Germinal center (tissue), 1 donor: Measurements from ENCODE around the gene TTBK1.

Experiments
- DNase-seq: peaks from one replicate; pipeline ENCODE4 v3.0.0; 2012; ENCODE audit warnings: mixed read lengths, low spot score

TTBK1 gene

DNA sequence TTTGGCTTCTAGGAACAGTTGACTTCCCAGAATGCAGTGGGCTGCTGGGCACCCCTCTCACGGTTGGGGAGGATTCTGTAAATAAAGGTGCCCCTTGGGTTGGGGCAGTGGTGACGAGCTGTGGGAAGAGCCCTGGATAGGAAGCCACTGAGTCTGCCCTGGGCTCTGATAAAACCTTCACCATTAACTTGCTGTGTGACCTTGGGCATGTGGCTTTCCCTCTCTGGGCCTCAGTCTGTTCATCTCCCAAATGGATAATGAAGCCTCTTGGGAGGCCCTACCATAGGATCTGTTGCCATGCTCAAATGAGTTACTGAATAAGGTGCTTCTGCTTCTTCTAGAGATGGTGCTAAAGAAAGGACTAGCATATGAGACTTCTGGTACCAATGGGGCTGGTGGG lies 61.6 kb downstream of the TTBK1 start:
- no peak for DNase-seq

DNA sequence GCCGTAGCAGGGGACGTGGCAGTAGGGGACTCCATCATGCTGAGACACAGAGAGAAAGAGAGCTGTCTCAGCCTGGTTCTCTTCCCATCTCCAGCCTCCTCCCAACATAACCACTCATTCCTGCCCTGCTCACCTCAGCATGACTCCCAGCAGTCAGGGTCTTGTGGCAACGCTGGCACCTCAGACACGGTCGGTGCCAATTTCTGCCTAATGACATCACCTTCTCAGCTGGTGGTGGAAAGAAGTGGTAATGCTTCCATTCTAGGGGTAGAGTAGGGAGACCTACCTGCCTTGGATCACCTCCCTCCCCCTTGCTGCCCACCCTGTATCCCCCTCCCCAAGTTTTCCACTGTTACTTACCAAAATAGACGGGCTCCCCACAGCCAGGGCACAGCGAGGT lies 62.8 kb downstream of the TTBK1 start:
- no peak for DNase-seq

DNA sequence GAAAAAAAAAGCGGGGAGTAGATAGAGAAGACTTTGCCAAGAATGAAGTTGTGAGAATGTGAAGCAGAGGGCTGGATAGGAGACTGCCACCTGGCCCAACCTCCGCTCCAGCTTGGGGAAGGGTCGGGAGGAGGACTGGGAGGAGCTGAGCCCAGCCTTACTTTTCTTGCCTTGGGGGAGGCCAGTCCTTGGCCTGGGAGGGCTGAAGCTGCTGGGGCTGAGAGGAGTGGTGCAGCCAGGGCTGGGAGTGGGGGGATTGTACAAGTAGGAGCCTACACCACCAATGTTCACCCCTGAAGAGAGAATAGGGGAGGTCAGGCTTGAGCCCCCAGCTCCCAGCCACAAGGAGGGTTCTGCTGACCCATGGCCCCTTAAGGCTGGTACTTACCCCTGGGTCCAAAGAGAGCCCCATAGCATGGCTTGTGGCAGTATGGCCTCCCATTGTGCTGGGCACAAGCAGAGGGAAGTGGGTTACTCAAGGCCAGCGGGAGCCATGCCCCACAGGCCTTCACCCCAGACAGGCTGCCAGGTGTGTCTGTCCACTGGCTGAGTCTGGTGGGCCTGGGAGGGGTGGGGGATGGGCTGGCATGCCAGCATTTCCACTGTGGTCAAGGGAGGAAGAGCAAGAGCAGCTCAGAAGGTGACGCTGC lies 64.3 kb downstream of the TTBK1 start:
- DNase-seq: no peak

- DNase-seq: peak; percentile 64
Measured at GRCh38 chr6:43308101-43308989, 65.1 kb downstream of the TTBK1 start, which contains the start of gene CRIP3. CRIP3 (minus strand) TSS chr6:43308826; CDS start chr6:43308792, 34 bp downstream.

DNA sequence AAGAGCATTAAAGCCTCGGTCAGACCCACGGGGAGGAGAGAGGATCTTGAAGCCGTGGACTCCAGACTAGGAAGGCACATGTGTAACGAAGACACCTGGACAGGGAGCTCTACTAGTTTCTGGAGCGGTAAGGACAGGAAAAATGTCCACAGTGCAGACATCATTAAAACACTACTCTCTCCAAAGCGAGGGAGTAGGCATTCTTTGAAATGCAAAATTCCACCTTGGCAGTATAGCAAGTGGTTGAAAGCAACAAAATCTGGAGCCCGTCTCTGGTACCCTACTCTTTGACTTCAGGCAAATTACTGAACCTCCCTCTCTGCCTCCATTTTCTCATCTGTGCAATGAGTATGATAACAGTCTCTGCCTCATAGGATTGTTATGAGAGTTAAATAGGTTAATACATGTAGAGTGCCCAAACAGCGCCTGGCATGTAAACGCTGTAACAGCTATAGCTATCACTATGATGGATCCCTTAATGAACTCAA lies 65.8 kb downstream of the TTBK1 start:
- no peak for DNase-seq

- DNase-seq: no peak
Measured at GRCh38 chr6:43310134-43310533, 66.9 kb downstream of the TTBK1 start.

- no peak for DNase-seq
Measured at GRCh38 chr6:43310624-43311023, 67.3 kb downstream of the TTBK1 start.

- DNase-seq: no peak
Measured at GRCh38 chr6:43311666-43312065, 68.4 kb downstream of the TTBK1 start.

GRCh38 chr6:43313813-43314212 lies 70.5 kb downstream of the TTBK1 start:
- no peak for DNase-seq

GRCh38 chr6:43318011-43318410 lies 74.7 kb downstream of the TTBK1 start:
- DNase-seq: peak; percentile 60

GRCh38 chr6:43325876-43326275 lies 82.6 kb downstream of the TTBK1 start:
- no peak for DNase-seq

GRCh38 chr6:43328528-43328927 lies 85.2 kb downstream of the TTBK1 start:
- no peak for DNase-seq

- no peak for DNase-seq
Measured at GRCh38 chr6:43331470-43331869, 88.2 kb downstream of the TTBK1 start.

- DNase-seq: no peak
Measured at GRCh38 chr6:43331891-43332290, 88.6 kb downstream of the TTBK1 start.

DNA sequence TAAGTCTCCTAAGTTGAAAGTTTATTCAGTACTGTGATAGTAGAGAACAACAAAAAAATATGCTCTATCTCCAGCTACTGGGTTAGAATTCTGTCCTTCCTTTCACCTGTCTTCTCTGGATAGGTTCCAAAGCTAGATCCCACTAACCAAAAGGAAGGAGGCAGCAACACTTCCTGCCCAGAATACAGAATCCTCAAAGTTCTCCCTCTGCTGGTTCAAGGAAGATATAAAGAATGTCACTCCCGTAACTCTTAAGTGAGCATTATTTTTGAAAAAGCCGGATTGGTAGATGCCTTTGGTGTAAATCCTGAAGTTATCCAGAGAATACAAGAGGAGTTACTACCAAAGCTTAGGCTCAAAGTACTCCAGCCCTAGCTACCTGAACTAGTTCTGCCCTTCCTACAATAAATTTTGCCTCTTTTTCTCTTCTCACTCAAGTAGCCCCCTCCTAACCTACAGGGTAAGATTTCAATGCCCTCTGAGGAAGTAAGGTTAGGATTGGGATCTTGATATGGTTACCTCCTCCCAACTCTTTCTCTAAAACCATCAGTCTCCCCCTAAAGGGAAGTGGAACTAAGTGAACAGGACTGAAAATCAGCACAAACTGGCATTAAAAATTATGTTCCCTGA lies 91.3 kb downstream of the TTBK1 start:
- DNase-seq: no peak

- DNase-seq: no peak
Measured at GRCh38 chr6:43335469-43335868, 92.2 kb downstream of the TTBK1 start.

GRCh38 chr6:43336382-43336781 lies 93.1 kb downstream of the TTBK1 start:
- no peak for DNase-seq
